Bronchial epithelial cell (primary cell): ENCODE measurements around the gene GLT8D2. TPM values are rescaled to one million over a fixed set of nuclear protein-coding genes. Genes with fewer than 3 reads are reported as not detected.

Experiments
- DNase-seq: peaks from one replicate; pipeline ENCODE4 v3.0.0-alpha.2; 2010; ENCODE audit warnings: low read depth
- FAIRE-seq: peaks from 2 replicates; lab custom pipeline; 2011; peaks lifted over from hg19 to GRCh38; lab: Jason Lieb, UNC
- H3K27me3 ChIP-seq: 2 replicates; pipeline ENCODE4 v1.5.1; 2011; ENCODE audit warnings: low read length; ENCODE audit not compliant: control insufficient read depth, insufficient read depth
- H3K36me3 ChIP-seq: 2 replicates; pipeline ENCODE4 v1.5.1; 2011; ENCODE audit warnings: low read length; ENCODE audit not compliant: control insufficient read depth, insufficient read depth
- H3K4me3 ChIP-seq: 2 replicates; pipeline ENCODE4 v1.5.1; 2011; ENCODE audit warnings: mild to moderate bottlenecking, low read depth, low read length, control low read depth
- total RNA-seq: library from RNA; depleted of rRNA; stranded (reverse); fragments of >200 nt; gene quantifications from 2 replicates; pipeline ENCODE4 v1.2.1, GENCODE V29; 2014
- TF ChIP-seq, protein P1 (sequence below): IDR thresholded peaks from 2 replicates; pipeline ENCODE4 v1.5.1; 2011; ENCODE audit warnings: mild to moderate bottlenecking, moderate library complexity, low read length, control low read depth, inconsistent platforms; ENCODE audit not compliant: insufficient read depth, severe bottlenecking

GLT8D2 gene
- total RNA-seq, 1 donor from 2014 or later, result 1.3 TPM

DNA sequence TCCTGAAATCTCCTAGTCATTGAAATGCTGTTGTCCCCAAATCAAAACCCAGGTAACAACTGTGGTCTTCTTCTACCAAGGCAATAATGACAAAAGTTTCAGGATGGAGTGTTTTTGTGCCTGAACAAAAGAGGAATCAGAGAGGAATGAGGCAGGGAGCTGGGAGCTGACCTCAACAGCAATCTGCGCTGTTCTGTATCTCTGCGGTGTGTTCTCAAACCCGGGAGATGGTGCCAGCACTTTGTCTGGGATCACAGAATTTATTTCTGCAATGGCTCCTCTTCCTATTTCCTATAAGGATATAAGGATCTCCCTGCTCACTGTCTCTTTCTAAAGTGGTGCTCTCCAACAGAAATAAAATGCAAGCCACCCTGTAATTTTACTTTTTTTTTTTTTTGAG is 449 bp upstream of the GLT8D2 start:
- Histone ChIP-seq H3K27me3 (no peaks in the 10 kb centered on the region), H3K36me3 (no peaks in the 10 kb centered on the region), H3K4me3 (no peak overlapping the region)
- DNase-seq (no peak), FAIRE-seq (no peak)
- TF ChIP-seq, protein P1, sequence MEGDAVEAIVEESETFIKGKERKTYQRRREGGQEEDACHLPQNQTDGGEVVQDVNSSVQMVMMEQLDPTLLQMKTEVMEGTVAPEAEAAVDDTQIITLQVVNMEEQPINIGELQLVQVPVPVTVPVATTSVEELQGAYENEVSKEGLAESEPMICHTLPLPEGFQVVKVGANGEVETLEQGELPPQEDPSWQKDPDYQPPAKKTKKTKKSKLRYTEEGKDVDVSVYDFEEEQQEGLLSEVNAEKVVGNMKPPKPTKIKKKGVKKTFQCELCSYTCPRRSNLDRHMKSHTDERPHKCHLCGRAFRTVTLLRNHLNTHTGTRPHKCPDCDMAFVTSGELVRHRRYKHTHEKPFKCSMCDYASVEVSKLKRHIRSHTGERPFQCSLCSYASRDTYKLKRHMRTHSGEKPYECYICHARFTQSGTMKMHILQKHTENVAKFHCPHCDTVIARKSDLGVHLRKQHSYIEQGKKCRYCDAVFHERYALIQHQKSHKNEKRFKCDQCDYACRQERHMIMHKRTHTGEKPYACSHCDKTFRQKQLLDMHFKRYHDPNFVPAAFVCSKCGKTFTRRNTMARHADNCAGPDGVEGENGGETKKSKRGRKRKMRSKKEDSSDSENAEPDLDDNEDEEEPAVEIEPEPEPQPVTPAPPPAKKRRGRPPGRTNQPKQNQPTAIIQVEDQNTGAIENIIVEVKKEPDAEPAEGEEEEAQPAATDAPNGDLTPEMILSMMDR, result no peak

DNA sequence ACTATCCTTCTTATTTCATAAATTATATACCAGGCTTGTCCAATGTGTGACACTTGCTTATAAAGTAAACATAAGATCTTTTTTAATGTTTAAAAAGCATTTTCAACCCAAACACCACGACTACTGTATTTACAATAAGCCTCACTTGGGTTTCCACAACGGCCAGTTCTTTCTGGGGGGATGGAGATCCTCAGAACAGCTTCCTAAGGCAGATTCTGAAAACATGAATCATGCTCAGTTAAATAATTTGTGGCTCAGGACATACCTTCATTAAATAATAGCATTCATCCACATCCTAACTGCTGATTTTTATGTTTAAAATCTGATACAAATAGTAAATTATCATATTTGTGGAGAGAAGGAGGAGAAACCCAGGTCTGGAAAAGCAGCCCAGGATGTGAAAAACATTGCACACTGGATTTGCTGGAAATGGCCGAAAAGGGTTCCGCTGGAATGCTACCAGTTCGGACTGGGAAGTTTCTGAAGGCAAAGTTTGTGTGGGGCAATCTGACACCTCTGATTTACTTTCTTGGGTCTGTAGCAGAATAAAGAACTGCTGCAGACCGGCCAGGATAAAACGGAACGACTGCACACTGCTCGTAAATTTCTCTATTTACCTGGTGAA is 597 bp downstream of the GLT8D2 start:
- H3K27me3 ChIP-seq, result no peaks in the 10 kb centered on the region
- DNase-seq (peak; percentile 49), FAIRE-seq (no peak)
- TF ChIP-seq, protein P1, result no peak
- peak overlapping the region; percentile 34 for H3K4me3 ChIP-seq
- no peaks in the 10 kb centered on the region for H3K36me3 ChIP-seq

DNA sequence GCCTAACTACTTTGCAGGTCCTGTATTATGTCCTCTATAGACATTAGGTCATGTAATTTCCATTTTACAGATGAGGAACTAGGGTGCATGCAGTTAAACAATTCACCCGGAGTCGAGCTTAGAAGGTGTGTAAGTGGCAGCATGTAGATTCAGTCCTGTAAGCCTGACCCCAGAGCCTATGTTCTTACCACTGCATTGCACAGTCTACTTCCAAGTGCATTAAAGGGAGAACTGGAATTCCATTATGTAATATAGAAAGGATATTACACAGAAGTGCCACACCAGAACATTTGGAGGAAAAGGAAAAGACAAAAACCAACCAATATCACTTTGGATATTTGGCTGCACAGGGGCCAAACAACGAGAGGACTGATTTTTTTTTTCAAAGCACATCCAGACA is 1.2 kb downstream of the GLT8D2 start:
- no peaks in the 10 kb centered on the region for H3K27me3 ChIP-seq
- H3K36me3 ChIP-seq, result no peaks in the 10 kb centered on the region
- no peak overlapping the region for H3K4me3 ChIP-seq
- TF ChIP-seq, protein P1, result no peak
- FAIRE-seq (no peak), DNase-seq (no peak)

DNA sequence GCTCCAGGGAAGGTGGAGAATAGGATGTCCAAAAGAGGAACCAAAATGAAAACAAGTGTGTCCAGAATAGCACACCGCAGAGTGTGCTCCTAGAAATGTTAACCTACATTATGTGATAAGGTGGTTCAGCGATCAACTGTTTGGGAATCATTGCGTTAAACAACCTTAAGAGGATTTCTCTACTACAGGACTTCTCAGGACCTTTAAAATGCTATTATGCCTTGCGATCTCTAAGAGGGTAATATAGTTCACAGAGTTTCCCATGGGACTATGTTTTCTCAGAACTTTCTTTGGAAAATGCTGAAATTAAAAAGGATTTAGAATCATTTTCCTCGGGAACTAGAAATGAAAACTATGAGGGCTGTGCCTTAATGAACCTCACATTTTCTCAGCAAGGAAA is 1.8 kb downstream of the GLT8D2 start:
- FAIRE-seq, result no peak
- Histone ChIP-seq H3K27me3 (no peaks in the 10 kb centered on the region), H3K4me3 (no peak overlapping the region), H3K36me3 (no peaks in the 10 kb centered on the region)
- no peak for DNase-seq
- TF ChIP-seq, protein P1, result no peak

DNA sequence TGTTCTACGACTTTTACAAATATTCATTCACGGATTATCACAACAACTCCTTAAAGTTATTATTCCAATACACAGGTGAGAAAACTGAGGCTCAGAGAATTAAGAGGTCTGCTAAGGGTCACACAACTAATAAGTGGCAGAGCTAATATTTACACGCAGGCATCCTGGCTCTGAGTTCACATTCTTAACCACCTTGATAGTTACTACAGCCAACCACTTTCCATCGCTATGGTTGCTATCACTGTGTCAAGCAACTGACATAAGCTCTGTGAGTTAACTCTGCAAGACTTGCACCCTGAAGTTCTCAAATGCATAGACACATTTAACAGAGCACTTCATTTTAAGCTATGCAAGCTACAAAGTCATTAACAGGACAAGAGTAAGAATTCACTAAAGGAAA is 3.7 kb downstream of the GLT8D2 start:
- no peak for FAIRE-seq
- DNase-seq, result no peak
- TF ChIP-seq, protein P1, result no peak
- no peak overlapping the region for H3K4me3 ChIP-seq
- no peaks in the 10 kb centered on the region for H3K27me3 ChIP-seq
- H3K36me3 ChIP-seq, result no peaks in the 10 kb centered on the region

DNA sequence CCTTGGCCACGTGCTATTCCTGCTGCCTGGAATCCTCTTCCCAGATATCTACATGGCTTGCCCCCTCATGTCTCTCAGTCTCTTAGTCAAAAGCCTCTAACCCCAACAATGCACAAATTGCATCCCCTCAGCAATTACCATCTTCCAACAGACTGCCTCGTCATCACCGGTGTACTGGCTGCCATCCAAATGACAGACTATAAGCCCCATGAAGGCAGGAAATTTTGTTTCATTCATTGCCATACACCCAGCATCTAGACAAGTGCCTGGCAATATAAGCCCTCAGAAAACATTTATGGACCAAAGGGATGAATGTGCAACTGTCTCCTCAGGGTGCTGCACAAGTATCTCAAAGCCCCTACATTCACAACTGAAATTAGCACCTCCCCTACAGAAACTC is 5.8 kb downstream of the GLT8D2 start:
- FAIRE-seq (no peak), DNase-seq (no peak)
- no peaks in the 10 kb centered on the region for H3K36me3 ChIP-seq
- TF ChIP-seq, protein P1, result no peak
- no peak overlapping the region for H3K4me3 ChIP-seq
- no peaks in the 10 kb centered on the region for H3K27me3 ChIP-seq
